Activated T-cell treated with anti-CD3 and anti-CD28 coated beads for 1 hour (primary cell): Measurements from ENCODE around the gene FBN1.

Experiments used
- DNase-seq: peaks from one replicate; pipeline ENCODE4 v3.0.0-alpha.2; 2020; ENCODE audit warnings: low read depth

Gene FBN1

DNA sequence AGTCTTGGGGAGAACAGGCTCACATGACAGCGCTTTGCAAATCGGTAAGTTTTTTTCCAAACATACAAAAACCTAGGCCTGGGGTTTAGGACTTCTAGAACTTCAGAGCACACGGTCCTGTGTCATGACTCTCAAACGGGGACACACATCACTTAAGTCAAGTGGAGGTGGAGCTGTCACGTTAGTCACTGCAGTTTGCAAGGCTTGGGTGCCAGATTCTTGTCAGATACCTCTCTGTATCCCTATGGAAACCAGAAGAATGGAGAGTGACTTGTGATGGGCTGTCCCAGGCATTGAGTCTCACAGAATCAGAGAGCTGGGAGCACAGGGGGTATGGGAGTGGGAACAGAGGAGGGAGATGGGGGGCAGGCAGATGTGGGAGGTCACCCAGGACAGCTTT is 249.5 kb downstream of the FBN1 start:
- DNase-seq = no peak

GRCh38 chr15:48395521-48396011 is 249.9 kb downstream of the FBN1 start:
- DNase-seq = no peak

- no peak for DNase-seq
These were observed 250.5 kb downstream of the FBN1 start for GRCh38 chr15:48394970-48395369.

GRCh38 chr15:48393645-48394506 is 251.6 kb downstream of the FBN1 start:
- no peak for DNase-seq

GRCh38 chr15:48392356-48392755 is 253.2 kb downstream of the FBN1 start:
- no peak for DNase-seq

DNA sequence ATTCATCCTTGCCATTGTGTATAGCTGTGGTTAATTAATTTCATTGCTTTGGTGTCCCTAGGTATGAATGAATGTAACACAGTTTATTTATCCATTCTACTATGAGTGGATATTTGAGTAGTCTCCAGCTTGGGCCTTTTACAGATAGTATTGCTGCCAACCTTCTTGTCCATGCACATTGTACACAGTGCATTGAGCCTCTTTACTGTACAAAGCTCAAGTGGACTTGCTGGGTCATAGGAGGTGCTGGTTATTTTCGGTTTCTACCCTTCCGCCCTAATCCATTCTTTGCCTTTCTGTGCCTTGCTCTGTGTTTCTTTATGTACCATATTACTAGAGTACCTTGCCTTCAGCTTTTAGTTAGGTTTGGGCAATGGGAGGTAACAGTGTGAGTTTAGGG is 253.6 kb downstream of the FBN1 start:
- DNase-seq = no peak

DNA sequence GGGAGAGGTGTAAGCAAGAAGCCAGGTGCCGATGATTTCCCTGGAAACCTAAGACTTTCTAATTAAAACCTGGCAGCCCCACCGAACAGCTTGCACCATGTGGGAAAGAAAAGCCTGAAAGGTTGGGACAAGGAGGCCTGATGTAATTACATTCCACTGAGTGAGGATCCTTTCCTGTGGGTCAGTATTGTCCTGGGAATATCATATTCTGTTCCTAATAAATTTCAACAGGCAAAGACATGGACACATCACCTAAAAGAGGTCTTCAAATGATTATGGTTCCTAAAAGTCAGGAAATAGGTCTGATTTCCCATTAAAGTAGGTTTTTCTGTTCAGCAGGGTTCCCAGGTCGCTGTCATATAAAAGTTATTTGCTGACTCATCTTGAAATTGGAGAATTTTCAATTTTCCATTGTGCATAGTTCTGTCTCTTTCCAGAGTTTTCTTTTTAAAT is 255.8 kb downstream of the FBN1 start:
- no peak for DNase-seq

GRCh38 chr15:48388910-48389309 is 256.6 kb downstream of the FBN1 start:
- DNase-seq = no peak

- no peak for DNase-seq
These were observed 257.3 kb downstream of the FBN1 start for GRCh38 chr15:48388016-48388851.

DNA sequence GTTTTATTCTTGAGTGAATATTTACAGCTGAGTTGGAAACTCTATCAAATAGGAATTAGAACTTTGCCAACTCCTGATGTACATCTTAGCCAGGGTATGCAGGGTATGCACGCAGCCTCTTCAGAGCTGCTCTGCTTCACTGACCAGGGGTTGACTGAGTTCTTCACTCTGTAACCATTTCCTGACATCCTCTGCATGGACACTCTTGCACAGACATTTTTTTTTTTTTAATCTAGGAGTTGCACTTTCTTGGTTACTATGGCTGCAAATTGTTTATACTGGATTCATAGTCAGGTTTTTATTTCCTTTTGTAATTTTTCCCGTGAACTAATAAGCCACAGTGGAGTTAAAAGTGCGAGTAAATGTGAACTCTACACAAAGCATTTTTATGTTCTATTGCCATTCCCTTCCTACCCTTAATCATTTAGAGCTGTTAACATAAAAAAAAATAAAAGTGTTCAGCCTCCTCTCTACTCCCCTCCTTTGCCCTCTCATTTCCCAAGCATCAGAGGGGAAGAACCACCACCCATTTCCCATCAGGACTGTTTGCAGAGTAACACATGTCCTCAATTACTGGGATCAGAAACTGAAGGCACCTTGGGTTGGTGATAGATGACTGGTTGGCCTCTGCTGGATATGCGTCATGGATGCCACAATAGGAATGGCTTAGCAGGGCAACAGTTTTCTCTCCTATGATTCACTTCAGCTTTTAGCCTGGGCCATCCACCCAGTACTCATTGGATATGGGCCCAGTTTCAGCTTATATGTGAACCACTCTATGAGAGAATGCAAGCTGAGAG is 260.3 kb downstream of the FBN1 start:
- no peak for DNase-seq

- no peak for DNase-seq
These were observed 260.9 kb downstream of the FBN1 start for GRCh38 chr15:48384616-48385015.

- no peak for DNase-seq
These were observed 262.5 kb downstream of the FBN1 start for GRCh38 chr15:48383031-48383430.

- DNase-seq = no peak
These were observed 263.6 kb downstream of the FBN1 start for GRCh38 chr15:48381861-48382260.

- no peak for DNase-seq
These were observed 265.3 kb downstream of the FBN1 start for GRCh38 chr15:48380198-48380597.

GRCh38 chr15:48375767-48376166 is 269.7 kb downstream of the FBN1 start:
- no peak for DNase-seq

- no peak for DNase-seq
These were observed 271.0 kb downstream of the FBN1 start for GRCh38 chr15:48374472-48374871.

DNA sequence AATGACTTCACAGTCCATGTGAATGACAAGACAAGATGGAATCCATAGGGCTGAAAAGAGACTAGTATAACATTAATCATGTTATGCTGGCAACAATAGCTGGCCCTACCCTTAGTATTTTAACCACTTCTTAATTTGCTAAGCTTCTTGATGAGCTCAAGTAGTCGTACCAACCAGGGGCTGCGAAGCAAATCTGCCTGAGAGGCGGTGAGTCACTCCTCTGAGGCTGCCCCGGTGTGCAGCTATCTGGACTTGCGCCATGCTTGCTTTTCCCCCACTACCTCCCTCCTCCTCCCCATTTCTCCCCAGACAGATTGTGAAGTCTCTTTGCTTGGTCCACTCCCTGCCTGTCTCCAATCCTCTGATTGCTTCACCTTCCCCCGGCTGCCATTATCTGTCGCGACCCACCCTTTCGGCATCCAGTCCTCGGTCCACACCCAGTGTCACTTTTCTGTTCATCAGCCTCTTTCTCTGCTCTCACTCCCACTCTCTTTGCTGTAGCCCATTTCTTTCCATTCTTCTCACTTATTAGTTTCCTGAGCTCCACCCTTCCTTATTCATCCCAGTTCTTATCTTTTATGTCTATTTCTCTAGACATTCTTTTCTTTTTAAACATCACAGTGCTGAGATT is 271.6 kb downstream of the FBN1 start:
- no peak for DNase-seq

- no peak for DNase-seq
These were observed 273.5 kb downstream of the FBN1 start for GRCh38 chr15:48371961-48372360.

- DNase-seq = no peak
These were observed 274.0 kb downstream of the FBN1 start for GRCh38 chr15:48371550-48371949.

GRCh38 chr15:48370460-48370859 is 275.0 kb downstream of the FBN1 start:
- DNase-seq = no peak

DNA sequence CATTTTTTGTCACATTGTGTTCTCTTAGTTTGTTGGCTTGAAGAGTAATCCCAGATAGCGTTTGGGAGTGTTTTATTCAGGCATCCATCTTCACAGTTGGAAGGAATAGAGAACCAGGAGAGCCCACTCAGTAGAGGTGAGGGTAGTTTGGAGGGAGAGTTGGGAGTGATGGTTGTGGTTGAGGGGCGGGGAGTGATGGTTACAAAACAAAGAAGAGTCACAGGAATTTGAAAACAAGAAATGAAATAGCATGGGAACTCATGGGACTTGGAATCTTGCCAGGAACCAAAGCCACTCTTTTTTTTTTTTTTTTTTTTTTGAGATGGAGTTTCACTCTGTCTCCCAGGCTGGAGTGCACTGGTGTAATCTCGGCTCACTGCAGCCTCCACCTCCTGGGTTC is 278.0 kb downstream of the FBN1 start:
- DNase-seq = no peak
